Measurements from ENCODE around the gene RACK1. TPM values are rescaled to one million over a fixed set of nuclear protein-coding genes. Genes with fewer than 3 reads are reported as not detected.

RACK1 gene
- total RNA-seq, 1 experiment from 2014 or later, result 2,552 TPM

DNA sequence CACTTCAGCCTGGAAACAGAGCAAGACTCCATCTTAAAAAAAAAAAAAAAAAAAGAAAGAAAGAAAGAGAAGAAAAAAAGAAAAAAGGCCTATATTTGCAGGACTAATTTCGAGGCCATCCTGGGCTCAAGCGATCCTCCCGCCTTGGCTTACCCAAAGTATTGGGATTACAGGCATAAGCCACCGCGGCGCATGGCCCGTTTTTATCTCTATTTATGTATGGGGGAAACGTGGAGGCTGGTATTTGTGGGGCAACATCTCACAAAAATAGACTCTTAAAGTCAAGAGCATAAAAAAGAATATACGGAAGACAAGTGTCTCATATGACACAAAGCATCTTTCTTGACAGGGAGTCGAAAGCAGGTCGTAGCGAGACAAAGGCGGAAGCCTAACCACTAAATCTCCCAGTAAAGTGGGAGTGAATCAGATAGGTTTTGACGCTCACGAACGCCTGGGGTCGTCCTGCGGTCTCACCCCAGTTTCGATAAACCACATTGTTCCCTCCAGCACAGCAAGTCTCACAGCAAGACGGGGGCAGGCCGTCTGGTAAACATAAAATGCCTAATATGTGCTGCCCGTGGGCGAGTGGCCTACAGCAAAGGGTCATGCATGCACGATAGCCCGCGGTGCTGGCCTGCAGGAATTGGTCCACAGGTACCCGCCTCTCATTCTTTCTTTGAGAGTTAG is 22.5 kb downstream of the RACK1 start:
- no peak overlapping the region for H2AK5ac ChIP-seq (ENCODE audit: insufficient read length, low read length)
- H3K79me1 ChIP-seq (ENCODE audit: insufficient read depth, low read depth, low read length, poor library complexity, severe bottlenecking), result peaks cover 3% of the 10 kb centered on the region
- Mint-ChIP-seq H3K27ac (no peak overlapping the region), H3K9me3 (peaks cover 0 to 8% of the 10 kb centered on the region in 2 experiments; a peak in 2 of 5 replicates), H3K27me3 (ENCODE audit: low read depth) (peaks cover 30% of the 10 kb centered on the region), H3K4me1 (peaks cover 27 to 33% of the 10 kb centered on the region in 2 experiments), H3K4me3 (peak overlapping the region; percentile 98 to 99), H3K36me3 (ENCODE audit: insufficient read depth in 1 of 3, low read depth in 3 of 3) (peaks cover 3 to 14% (median 5%) of the 10 kb centered on the region in 3 experiments; a peak in 4 of 7 replicates)
- no peak overlapping the region for H2BK5ac ChIP-seq (ENCODE audit: insufficient read length, low read length)
- H4K20me1 ChIP-seq (ENCODE audit: control insufficient read depth, insufficient read depth, insufficient read length), result no peaks in the 10 kb centered on the region
- H2BK15ac ChIP-seq (ENCODE audit: low read depth, low read length), result no peak overlapping the region
- TF ChIP-seq, protein P1, sequence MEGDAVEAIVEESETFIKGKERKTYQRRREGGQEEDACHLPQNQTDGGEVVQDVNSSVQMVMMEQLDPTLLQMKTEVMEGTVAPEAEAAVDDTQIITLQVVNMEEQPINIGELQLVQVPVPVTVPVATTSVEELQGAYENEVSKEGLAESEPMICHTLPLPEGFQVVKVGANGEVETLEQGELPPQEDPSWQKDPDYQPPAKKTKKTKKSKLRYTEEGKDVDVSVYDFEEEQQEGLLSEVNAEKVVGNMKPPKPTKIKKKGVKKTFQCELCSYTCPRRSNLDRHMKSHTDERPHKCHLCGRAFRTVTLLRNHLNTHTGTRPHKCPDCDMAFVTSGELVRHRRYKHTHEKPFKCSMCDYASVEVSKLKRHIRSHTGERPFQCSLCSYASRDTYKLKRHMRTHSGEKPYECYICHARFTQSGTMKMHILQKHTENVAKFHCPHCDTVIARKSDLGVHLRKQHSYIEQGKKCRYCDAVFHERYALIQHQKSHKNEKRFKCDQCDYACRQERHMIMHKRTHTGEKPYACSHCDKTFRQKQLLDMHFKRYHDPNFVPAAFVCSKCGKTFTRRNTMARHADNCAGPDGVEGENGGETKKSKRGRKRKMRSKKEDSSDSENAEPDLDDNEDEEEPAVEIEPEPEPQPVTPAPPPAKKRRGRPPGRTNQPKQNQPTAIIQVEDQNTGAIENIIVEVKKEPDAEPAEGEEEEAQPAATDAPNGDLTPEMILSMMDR (conservative IDR thresholded peaks at IDR 0.05), result no peak
- H3T11ph ChIP-seq (ENCODE audit: low read length), result no peak overlapping the region
- no peak overlapping the region for H4K8ac ChIP-seq (replicated peaks; ENCODE audit: insufficient read length, low read depth, low read length)
- no peak overlapping the region for H3K14ac ChIP-seq (ENCODE audit: insufficient read depth, low read length)
- H4K5ac ChIP-seq (ENCODE audit: insufficient read length, low read depth, low read length), result no peak overlapping the region
- no peak overlapping the region for H3K18ac ChIP-seq (ENCODE audit: insufficient read length, low read depth, low read length)
- H3K4ac ChIP-seq (ENCODE audit: low read depth, low read length), result no peak overlapping the region
- no peak for DNase-seq
- H2BK120ac ChIP-seq (ENCODE audit: low read depth, low read length, poor library complexity, severe bottlenecking), result no peak overlapping the region
- peaks cover 15% of the 10 kb centered on the region for H3K23me2 ChIP-seq (ENCODE audit: insufficient read length, low read depth, low read length, poor library complexity, severe bottlenecking)
- no peak overlapping the region for H3K56ac ChIP-seq (ENCODE audit: insufficient read length, low read depth, low read length)
- H3K4me1 ChIP-seq (ENCODE audit: insufficient read depth, low read length), result no peaks in the 10 kb centered on the region; the same call in 1 of the 2 replicates
- H3K9me3 ChIP-seq (ENCODE audit: control insufficient read depth, low read depth, low read length), result no peaks in the 10 kb centered on the region
- no peaks in the 10 kb centered on the region for H3K79me2 ChIP-seq (ENCODE audit: insufficient read depth, low read length)
- no peak overlapping the region for H3K23ac ChIP-seq (ENCODE audit: insufficient read length, low read depth, low read length)
- H2BK20ac ChIP-seq (ENCODE audit: low read depth, low read length, poor library complexity, severe bottlenecking), result no peak overlapping the region
- H2BK12ac ChIP-seq (ENCODE audit: insufficient read length, low read depth, low read length), result no peak overlapping the region
- H3K27ac ChIP-seq (ENCODE audit: insufficient read length, low read depth, low read length), result no peak overlapping the region
- H2AFZ ChIP-seq (ENCODE audit: low read length), result no peak overlapping the region
- H3K4me2 ChIP-seq (ENCODE audit: insufficient read depth, insufficient read length, low read length), result peak overlapping the region; percentile 74
- no peak overlapping the region for H3K9ac ChIP-seq (ENCODE audit: extremely low read depth, insufficient read length, low read length)
- H4K91ac ChIP-seq (ENCODE audit: insufficient read length, low read depth, low read length), result no peak overlapping the region
- no CpG with 5 or more reads among the region's 27 CpGs for WGBS (ENCODE audit: extremely low coverage, insufficient read length, low lambda C conversion rate)
- no peaks in the 10 kb centered on the region for H3K27me3 ChIP-seq (ENCODE audit: insufficient read depth, low read length)

Data from H9 (cell line).